Measurements from ENCODE around the gene PRKG2.

PRKG2 gene

GRCh38 chr4:81085291-81085690 is 129.7 kb downstream of the PRKG2 start:
- no peak for DNase-seq

DNA sequence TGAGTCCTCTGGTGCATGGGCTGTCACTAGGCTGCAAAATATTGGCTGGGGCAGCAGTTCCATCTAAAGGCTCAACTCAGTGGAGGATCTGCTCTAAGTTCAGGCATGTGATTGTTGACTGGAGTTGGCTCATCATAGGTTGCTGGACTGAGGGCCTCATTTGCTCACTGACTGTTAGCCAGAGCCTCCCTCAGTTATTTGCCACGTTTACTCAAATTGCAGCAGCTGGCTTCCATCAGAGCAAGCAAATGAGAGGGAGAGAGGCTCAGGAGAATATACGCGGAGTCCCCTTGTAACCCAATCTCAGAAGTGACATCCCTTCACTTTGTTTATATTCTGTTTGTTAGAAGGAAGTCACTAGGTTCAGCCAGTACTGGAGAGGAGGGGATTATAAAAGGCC is 130.4 kb downstream of the PRKG2 start:
- DNase-seq: no peak

DNA sequence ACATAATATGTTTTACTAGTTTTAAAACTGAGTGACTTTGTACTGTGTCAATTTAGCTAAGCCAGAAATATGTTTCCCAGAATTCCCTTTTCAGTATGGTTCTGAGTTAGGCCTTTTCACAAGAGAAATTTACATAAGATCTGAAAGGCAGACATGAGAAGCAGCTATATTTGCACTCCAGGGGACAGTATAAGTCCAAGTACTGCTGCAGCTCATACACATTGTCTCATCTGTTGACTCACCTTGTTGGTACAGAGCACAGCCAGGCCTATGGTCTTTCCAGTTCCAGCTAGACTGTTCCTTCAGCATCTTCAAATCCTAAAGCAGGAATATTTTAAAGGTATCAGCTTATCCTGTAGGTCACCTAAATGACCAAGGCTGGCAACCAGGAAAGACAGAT is 131.0 kb downstream of the PRKG2 start:
- DNase-seq: no peak

DNA sequence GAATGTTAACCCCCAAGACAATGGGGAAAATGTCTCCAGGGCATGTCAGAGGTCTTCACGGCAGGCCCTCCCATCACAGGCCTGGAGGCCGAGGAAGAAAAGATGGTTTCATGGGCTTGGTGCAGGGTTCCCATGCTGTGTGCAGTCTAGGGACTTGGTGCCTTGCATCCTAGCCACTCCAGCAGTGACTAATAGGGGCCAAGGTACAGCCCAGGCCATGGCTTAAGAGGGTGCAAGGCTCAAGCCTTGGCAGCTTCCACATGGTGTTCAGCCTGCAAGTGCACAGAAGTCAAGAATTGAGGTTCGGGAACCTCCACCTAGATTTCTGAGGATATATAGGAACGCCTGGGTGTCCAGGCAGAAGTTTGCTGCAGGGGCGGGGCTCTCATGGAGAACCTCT is 133.9 kb downstream of the PRKG2 start:
- no peak for DNase-seq

- DNase-seq: no peak
These were observed 144.0 kb downstream of the PRKG2 start for GRCh38 chr4:81071013-81071412.

- peak; percentile 45 for DNase-seq
These were observed 145.2 kb downstream of the PRKG2 start for GRCh38 chr4:81069706-81070331.

- DNase-seq: no peak
These were observed 149.6 kb downstream of the PRKG2 start for GRCh38 chr4:81065446-81065845.

- no peak for DNase-seq
These were observed 153.0 kb downstream of the PRKG2 start for GRCh38 chr4:81062001-81062400.

DNA sequence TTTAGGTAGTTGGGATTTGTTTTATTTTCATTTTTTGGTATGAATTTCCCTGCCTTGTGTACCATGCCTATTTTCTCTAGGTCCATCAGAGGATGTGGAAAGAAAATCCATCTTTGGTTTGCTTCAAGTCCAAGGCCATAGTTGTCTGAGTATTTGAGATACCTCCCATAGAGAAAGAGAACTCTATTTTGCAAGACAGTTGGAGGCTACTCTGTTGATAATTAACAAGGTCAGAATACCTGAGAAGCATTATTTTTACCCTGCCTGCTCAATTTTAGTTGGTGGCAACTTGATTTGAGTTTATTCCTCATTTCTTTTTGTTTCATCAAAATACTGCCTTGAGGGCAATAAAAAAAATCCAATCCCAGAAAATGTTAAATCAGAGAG is 153.7 kb downstream of the PRKG2 start:
- no peak for DNase-seq

DNA sequence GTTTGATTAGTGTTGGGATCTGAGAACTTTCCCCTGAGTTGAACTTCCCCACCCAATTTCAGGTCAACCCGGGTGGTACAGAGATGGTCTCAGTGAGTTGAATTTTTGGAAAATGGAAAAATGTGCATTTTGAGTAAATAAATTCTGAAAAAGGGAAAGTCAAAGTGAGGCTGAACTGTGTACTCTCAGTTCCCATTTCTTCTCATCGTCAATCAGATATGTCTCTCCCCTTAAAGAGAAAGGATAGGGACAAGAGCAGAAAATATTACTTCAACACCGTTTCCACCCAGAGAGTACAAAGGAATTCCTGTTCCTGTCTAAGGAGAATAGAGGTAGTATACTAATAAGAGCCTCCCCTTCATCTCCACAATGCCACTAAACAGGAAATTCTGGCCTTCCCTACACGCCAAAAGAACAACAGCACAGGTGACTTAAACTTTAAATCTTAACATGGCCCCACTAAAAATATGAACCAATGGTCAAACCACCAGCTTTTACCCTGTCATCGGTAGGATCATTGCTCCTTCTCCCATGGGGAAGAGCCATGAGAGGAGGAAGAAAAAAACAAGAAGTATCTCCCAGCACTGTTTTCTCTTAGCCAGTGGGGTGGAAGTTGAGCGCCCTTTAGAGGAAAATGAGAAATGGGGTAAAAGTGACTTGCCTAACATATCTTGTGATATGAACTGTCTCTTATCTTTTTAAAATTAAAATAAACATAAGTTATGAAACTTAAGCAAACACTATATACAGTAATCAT is 154.3 kb downstream of the PRKG2 start:
- DNase-seq: no peak

DNA sequence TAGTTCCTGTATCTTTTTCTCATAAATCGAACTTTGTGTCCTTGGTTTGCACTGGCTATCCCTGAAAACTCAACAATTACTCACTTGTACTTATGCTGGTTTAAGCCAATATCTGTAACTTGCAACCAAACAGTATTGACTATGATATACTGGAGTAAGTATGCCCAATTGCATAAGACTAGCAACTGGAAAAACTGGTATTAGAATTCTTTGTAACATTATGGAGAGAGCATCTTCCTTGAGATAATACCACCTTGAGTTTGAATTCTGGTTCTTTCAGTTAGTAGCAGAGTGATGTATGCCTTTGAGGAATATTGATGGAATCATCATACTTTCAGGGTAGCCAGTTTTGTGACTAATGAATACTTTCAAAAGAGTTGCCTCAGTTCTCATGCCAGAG is 156.4 kb downstream of the PRKG2 start:
- DNase-seq: no peak

- no peak for DNase-seq
These were observed 162.6 kb downstream of the PRKG2 start for GRCh38 chr4:81052119-81053068.

DNA sequence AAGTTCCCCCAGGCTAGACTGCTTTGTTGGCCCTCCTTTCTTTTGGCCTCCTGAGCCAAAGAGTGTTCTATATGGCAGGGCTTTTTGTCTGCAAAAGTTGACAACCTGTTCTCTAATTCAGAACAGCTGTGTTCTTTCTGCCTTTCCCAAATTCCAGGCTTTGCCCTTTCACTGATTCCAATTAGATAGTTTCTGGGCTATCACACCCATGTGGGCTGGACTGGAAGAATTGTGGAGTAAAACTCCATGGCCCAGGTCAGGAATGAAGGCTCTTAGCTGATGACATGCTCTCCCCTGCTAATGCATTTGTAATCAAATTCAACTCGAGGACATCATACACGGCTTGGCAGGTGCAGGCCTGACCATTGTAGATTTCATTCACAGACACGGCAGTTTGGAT is 165.1 kb downstream of the PRKG2 start:
- no peak for DNase-seq

DNA sequence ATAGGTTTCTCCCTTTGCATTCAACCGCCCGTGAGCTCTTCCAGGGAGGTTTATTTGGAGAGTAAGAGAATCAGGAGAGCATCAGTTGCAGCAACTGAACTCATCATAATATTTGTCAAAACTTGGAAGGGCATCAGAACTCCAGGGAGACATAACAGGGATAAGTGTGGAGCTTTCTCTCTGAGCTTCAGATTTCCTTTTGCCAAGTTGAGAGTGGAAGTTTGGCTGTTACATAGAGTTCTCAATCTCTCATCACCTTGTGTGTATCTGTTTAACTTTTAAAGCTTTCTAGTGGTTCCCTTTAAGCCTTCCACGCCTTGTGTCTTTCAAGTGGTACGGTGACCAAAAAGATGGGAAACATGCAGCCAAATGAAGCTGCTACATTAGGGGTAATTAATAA is 165.7 kb downstream of the PRKG2 start:
- DNase-seq: no peak

DNA sequence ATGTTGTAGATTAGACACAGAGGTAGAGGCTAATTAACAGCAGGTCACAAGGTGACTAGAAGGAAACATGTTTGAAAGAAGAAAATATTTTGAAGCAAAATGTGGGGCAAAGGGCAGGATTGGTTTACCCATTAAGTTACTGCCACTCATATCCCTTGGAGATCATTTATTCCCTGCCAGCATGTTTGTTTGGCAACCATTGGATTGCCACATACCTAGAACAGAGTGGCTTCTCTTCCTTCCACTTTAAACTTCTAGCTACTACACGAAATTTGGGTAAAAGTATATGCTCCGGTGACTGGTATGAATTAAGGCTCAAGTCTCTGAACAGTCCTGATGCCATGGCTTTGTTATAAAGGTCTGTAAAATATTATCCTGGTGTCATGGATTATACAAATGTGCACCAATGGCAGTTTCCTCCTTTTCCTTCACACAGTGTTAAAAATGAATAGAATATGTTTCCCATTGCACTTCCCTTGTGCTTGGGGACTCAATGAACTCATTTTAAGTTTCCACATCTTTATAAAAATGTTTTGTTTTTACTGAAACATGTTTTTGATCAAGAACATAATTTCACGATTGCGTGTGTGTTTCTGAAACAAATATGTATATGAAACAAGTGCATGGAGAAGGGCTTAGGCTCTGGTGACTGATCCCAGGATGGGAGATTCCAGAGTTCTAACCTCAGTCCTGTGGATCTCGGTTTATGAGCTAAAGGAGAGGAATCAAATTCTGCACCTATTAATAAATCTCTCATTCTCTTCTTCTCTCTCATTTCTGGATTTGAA is 172.2 kb downstream of the PRKG2 start:
- no peak for DNase-seq

GRCh38 chr4:81040012-81040659 is 174.9 kb downstream of the PRKG2 start:
- DNase-seq: no peak

- DNase-seq: no peak
These were observed 175.6 kb downstream of the PRKG2 start for GRCh38 chr4:81039351-81039972.

DNA sequence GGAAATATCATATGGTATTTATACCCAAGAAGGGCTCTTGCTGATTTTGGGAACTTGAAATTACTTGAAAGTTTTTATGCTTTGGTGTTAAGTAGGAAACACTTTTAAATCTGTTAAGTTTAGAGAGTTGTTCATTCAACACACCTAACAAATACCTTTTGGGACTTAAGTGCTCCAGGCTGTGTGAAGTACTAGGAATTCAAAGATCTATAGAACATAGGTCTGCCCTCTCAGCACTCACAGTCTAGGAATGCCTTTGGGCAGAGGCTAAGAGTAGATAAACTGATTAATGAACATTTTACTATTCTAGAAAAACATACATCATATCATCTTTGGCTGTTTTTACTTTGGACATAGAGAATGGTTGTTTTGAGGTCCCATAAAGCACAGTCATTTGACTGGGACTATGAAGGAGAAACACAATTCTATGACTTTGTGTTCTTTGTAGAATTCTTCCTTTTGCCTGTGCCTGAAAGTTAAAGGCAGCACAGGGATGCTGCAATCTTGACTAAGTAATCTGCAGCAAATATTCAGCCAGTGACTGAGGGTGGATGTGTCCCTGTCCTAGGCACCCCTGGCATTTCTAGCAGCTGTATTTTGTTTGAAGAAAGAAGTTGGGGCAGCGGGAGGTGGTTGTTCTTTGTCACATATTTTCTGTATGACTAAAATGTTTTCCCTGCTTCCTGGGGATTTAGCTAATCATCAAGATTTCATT is 176.2 kb downstream of the PRKG2 start:
- no peak for DNase-seq

All from NCI-H510A (cell line).